GM21447 (cell line): Measurements from ENCODE around the gene MAP4K1.
A peak's percentile ranks its signal among the peaks of the same experiment; 100 is the strongest.

Experiments used
- ATAC-seq: cut with Tn5 transposase; IDR thresholded peaks from one replicate; pipeline ENCODE4 v1.9.1; 2021; ENCODE audit not compliant: unreplicated experiment

Gene MAP4K1

DNA sequence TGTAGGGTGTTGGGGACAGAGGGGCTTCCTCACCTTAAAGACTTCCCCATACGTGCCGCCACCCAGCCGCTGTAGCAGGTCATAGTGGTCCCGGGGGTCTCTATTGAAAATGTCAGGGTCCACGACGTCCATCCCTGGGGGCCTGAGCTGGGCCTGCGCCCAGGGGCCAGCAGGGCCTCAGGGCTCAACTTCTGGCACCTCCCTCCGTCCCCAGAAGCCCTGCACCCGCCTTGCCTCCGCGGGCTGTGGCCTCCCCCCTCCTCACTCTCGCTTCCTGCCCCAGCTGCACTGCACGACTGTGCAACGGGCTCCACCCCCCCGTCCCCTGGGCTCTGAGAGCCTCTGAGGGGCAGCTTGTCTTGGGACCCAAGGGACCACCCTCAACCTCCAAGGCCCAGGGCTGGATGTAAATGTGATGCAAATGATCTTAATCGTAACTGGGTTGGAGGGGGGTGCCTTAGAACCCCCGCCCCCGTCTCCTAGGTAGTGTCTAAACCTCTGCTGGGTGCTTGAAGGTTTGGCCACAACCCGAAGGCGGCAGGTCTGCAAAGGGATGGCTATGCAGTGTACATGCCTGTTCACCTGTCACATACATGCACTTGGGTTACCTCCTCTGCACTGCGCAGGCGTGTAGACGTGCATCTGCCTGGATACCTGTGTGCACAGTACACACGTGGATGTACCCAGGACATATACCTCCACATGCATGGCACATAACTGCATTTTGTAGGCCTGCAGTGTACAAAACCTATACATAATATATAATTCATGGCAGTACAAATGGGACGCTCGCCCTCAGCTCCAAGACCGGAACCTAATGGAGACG lies at the start of gene MAP4K1:
Gene MAP4K1, minus strand, starts transcription at position 190 of the 826 bp plus-strand sequence. Its CDS starts 58 bp downstream, at position 132.
- ATAC-seq, result peak; percentile 64

DNA sequence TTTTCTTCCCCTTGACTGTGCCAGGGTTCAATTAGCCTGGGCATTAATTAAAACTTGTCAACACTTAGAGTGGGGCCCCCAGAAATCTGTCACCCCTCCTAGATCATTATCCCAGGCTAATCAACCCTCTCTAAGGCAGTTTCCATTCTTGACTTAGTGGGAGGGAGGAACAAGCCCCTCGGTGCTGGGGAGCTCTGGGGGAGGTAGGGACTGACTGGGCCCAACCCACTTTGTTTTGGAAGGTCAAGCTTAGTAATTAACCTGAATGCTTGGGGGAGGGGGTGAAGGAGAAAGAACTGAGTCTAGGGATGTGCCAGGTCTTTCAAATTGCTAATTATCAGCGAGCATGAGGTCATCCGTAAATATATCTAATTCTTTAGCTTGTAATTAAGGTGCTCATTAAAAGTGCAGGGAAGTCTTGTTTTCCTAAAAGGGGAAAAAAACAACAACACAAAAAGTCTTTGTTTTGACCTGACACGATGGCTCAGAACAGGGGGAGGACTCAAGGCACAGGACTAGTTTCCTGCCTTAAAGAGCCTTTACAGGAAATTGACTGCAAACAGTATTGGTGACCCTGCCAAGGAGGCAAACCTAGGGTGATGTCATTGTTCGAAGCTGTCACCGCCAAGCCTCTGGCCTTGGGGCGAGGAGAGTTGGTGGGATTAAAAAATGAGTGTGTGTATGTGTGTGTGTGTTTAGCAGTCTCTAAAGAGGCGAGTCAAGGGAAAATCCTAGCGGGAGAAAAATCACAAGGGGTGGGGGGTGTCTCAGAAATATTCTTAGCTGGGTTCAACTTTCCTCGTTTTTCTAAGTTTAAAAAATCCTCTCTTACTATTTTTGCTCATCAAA lies 49.1 kb upstream of the MAP4K1 start:
- peak; percentile 59 for ATAC-seq

DNA sequence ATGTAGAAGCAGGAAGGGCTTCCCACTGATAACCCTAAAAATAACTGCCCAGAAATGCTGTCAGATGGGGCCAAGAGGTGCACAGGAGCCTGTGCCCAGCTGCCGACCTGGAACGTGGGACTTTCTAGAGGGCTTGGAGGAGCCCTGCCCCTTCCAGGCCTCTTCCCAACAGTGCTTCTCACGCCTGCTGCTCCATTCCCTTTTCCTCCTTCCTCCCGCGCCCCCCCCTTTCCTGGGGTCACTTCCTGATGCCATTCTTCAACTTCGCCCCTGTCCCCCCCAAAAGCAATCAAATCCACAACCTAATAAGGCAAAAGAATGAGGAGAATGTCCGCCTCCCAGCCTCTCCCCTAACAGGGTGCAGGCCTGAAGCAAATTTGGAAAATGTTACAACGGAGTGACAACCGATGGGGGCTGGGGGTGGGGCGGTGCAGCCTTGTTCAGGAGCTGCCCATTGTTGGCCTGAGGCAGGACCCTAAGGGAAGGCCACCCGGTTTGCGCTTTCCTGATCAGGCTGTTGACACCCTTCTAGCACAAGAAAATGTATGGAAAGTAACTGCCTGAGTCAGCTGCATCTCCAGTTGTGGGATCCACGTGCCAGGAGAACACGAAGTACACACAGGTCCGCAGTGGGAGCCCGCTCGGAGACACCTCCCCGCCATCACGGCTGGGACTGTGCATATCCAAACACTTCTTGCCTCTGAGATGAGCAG lies 48.4 kb upstream of the MAP4K1 start:
- no peak for ATAC-seq

DNA sequence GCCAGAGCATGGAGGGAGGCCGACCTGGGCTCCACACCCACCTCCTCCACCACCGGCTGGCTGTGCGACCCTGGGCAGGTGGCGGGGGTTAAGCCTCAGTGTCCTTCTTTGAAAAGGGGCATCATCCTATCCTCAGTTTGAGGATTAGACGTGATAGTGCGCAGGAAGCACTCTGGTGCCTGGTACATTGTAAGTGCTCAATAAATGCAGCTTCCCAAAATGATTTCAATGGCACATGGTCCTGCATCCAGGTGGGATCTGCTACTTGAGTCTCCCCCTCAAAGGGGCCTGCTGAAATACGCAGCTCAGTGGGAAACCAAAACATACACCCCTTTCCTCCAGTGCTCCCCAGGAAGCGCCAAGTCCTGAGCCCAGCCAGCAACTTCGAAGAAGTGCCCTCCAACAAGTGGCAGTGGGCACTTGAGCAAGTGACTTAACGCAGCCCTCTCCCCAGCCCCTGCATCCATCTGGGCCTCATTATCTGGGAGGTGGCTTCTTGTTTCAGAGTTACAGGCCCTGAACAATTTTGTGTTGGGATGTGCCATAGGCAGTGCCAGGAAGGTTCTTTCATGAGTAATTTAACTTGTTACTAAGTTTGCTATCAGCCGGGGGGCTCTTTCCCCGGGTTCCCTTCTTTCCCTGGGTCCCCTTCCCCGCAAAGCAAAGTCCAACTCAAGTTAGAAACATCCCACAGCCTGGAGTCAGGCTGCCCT lies 47.6 kb upstream of the MAP4K1 start:
- no peak for ATAC-seq

DNA sequence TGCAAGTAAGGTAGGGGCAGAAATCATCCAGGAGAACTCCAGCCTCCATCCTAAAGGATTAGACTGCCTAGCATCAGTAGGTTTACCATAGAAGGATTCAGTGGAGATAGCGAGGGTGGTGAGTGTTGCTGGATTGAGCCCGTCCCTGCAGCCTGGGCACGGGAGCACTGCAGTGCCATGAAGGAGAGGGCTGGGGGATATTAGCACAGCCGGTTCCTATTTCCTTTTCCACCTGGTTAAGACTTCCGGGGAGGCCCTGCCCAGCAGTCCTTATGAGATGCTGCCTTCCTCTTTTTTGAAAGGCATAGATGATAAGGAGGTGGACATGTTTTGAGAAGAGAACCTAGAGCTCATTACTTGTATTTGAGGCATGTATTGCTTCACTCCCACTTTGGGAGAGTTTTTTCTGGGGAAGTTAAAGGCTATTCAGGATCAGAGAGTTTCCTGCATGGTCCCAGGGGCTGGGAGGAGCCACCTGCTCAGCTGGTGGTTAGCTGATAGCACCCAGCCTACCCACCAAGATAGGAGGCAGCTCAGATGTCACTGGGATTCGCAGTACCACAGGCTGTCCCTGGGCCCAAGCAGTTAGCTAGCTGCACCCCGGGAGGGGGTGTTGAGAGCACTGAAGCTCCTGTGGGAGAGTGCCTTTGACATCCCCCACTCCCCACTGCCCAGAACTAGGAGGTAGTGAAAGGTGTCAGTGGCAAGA lies 46.9 kb upstream of the MAP4K1 start:
- no peak for ATAC-seq

DNA sequence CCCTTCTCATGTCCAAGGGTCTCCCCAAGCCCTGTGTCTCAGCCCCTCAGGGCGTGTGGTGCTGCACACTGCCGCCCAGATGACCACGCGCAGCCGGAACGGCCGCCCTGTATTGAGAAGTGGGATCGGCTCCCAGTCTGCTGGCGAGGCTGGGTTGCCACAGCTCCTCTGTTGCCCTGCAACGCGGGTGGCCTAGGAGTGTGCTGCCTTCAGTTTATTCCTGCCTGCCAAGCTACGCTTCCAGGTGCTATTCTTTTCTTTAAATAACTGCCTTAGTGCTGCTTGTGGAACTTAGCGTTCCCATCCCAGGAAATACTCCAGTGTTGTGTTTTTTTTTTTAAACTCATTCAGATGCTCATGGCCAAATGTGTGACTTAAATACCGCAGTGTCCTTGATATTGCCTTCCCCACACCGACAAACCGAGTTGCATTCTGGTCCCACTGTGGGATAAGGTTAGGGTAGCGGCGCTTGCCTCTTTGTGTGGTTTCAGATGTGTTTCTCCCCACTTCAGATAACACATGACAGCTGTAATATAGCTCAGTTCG lies 46.3 kb upstream of the MAP4K1 start:
- ATAC-seq, result no peak

DNA sequence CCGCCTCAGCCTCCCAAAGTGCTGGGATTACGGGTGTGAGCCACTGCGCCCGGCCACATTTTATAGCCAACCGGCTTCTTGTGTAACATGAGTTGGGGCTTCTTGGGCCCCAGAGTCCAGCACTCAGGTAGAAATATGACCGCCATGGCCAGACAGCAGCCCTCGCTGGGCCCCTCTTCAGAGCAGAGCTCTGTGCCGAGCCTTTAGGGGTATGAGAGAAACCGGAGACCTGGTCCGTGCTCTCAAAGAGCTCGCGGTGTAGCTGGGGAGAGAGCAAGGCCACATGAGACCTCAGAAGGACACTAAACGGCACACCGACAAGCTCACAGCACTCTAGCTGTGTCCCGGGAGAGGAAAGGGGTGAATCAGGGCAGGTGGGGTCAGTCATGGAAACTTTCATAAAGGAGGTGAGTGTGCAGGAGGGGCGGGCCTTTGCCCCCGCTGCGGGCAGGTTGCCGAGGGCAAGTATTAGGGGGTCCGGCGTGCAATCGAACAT lies 45.5 kb upstream of the MAP4K1 start:
- ATAC-seq, result no peak

DNA sequence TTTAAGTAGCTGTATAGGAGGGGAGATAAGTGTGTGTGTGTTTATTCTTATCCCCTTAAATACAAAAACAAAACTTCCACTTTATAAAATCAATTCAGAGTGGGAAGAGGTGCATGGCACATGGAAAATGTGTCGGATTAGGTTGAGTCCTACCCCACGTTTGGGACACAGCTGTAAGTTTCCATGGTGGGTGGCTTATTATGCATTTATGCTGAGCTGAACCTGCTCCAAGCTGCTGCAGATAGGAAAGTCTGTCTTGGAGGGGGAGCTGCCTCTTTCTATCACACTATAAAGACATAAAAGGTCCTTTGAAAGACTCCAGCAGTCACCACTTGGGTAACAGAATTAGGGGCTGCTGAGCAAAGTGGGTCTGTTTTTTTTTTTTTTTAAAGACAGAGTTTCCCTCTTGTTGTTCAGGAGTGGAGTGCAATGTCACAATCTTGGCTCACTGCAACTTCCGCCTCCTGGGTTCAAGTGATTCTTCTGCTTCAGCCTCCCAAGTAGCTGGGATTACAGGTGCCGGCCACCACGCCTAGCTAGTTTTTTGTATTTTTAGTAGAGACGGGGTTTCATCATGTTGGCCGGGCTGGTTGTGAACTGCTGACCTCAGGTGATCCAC lies 44.9 kb upstream of the MAP4K1 start:
- no peak for ATAC-seq

DNA sequence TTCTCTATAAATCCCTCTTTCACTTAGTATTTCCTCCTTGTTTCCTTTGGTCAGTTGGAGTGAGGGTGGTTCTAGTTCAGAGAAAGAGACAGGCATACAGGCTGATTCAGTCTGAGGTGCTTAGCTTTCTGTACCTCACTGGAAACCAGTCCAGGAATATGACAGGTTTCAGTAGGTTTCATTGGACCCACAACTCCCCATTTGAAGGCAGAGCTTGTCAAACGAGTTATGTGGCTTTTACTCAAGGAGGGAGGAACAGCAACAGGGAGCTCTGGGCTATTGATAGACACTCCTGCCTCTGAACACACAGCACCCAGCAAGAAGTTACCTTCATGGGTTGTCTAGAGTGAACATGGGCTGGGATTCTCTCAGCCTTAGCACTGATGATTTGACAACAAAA lies 44.2 kb upstream of the MAP4K1 start:
- no peak for ATAC-seq

DNA sequence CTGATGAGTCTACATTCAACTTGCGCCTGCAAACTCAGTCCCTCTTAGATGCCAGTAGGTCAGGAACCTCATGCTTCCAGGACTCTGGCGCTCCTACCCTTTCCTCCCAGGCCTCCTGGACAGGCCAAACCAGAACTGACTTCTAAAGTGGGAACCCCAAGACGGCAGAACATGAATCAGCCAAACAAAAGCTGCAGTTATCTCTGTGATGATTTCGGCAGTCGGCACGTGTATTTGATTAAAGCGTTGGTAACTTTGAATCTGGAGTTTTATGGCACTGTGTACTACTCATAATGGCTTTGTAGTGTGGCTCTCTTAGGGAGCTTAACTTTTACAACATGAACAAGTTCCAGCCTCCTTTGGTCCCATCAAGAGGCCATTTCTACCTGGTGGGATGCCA lies 43.4 kb upstream of the MAP4K1 start:
- no peak for ATAC-seq

DNA sequence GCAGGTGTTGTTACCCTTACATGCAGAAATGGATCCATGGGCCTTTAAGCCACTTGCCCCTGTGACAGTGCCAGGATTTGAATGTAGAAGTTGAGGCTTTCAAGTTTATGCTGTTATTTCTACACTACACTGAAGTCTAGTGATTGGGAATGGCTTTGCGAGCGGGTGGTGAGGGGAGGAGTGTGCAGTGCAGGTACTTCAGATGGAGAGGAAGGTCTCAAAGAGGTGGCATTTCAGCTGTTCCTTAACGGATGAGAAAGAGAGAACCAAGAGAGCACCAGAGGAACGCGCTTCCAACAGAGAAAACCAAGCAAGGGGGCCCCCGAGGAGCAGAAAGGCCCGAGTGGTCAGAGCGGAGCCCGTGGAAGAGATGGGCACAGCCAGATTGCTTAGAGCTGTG lies 43.0 kb upstream of the MAP4K1 start:
- ATAC-seq, result no peak

DNA sequence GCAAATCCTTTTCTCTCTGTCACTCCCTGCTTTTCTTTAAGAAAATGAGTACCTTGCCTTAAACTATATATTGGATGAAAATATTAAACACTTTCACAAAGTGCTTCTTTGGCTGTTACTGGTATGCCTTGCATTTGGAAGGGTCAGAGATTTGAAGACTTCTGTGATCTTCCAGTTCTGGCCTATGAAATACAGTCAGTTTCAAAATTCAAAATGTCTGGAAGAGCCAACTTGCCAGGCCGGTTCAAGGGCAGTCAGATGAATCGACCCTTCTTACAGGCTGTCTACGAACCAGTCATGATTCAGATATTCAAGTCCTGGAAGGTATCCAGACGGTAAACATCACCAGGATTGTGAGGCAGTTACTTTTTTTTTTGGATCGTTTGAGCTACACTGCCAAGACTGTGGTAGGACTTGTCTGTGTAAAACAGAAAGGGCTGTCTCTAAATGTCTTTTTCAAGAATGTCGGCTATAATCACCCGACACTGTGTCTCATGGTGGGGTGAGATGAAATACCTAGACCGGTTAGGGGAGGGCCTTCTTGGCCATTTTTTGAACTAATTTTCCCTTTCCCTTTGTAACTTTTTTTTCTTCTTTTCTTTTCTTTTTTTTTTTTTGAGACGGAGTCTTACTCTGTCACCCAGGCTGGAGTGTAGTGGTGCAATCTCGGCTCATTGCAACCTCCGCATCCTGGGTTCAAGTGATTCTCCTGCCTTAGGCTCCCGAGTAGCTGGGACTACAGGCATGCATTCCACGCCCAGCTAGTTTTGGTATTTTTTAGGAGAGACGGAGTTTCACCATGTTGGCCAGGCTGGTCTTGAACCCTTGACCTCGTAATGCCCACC lies 40.9 kb upstream of the MAP4K1 start:
- ATAC-seq, result no peak

DNA sequence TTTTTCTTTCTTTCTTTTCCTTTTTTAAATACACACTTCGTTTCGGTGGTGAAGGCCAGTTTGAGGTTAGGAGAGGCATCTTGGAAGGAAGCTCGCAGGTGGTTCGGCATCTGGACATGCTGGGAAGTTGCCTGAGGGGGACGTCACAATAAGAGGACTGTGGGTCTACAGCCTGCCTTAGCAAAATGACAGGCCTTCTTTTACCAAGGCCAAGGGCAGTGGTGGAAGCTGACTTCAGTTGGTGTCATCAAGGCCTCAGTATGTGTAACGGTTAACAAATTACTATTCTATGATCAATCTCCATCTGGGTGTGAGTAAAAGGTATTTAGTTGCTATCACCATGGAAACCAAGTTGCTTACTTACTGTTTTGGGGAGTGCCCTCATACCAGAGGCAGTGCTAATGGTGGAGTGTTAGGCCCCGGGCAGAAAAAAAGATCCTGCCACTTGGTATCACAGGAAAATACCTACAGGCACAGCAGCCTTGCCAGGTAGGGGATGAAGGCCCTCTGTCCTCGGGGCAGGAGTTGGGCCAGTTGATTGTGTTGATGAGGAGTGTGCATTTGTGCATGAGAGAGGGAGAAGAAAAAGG lies 40.0 kb upstream of the MAP4K1 start:
- ATAC-seq, result no peak

DNA sequence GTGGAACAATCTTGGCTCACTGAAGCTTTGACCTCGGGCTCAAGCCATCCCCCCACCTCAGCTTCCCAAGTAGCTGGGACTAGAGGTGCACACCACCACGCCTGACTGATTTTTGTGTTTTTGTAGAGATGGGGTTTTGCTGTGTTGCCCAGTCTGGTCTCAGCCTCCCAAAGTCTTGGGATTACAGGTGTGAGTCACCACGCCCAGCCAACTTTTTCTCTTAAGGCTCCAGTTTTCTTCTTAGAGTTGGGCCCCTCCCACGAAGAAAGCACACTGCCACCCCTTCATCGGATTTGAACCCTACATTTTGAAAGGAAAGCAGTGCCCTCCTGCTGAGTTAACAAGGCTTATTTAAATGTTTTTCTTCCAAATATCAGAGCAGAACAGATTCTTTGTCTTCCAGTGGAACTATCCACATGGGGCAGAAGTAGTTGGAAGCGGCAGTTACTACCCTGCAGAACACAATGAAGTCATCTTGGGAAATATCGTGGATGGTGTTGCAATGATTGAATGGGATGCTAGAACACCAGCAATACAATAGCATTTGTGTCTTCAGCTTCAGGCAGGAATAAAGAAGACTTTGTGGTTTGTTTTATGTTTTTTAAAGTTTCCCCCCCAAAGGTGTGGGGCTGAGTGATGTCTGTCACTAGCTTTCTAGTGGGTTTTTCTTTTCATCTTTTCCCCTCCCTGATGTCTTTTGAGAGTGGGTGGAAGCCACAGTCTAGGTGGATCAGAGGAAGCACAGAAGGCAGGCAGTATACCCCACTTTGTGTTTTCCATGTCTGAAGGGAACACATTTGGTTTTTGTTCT lies 38.6 kb upstream of the MAP4K1 start:
- ATAC-seq, result no peak

DNA sequence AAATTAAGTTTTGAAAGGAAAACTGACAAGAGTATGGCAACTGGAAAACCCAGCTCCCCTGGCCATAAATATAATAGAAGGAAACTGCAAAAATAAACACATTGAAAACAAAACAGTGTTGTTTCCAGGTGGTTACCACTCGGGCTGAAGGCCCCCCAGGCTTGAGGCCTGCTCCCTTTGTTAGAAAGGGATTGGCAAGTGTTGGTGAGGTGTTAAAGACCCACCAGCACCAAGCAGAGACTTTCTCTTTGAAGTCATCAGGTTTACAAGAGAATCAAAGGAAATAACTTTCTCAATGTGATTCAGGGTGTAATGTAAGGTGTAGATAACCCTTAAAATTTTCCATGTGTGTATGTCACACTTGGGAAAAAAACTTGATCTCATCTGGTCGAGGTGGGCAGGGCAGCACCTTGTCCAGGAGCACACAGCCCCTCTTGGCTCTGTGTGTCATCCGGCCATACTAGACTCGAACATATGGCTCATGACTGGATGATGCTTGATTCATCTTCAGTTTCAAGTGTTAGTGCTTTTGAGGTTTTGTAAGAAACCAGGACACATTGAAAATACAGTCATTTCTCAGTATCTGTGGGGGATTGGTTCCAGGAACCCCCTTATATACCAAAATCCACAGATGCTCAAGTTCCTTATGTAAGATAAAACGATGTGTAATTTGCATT lies 37.5 kb upstream of the MAP4K1 start:
- no peak for ATAC-seq

DNA sequence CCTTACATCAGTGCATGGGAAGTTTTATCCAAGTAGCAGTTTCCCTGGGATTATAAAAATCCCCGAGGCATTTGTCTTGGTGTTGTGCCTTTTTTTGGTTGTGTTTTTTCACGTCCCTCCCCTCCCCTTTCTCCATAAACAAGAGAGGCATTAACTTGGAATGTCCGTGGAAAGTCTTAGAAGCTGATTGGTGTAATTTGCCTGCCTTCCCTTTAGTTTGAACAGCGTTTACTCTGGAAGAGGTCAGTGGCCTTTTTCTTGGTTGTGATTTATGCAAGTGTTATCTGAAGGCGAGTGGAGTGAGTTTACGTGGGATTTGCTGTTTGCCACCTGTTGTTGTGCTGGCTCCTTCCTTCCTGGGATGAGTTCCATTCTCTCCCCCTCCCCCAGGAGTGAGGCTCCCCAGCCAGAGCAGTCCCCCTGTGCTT lies 36.9 kb upstream of the MAP4K1 start:
- ATAC-seq, result no peak
